BJ (cell line): ENCODE data around the gene GART. TPM values are rescaled to one million over a fixed set of nuclear protein-coding genes. Genes with fewer than 3 reads are reported as not detected.

ENCODE experiments used
- CTCF ChIA-PET: fragments of 350-600 bp; formaldehyde crosslinking; extraction: SDS; loops from one replicate; lab custom pipeline; 2021; ENCODE audit warnings: antibody characterized with exemption, inconsistent platforms; lab: Yijun Ruan, JAX
- POLR2A ChIA-PET: fragments of 300-600 bp; sonication (Branson Sonifier 250); formaldehyde crosslinking; extraction: SDS; loops from one replicate; lab custom pipeline; 2021; ENCODE audit warnings: antibody characterized with exemption; lab: Charles Lee
- DNase-seq: peaks from one replicate; pipeline ENCODE4 v3.0.0-alpha.2; 2011; ENCODE audit warnings: low read depth
- H3K27me3 ChIP-seq: 2 replicates; pipeline ENCODE4 v1.6.0; 2011; ENCODE audit warnings: low read length; ENCODE audit not compliant: control insufficient read depth, insufficient read depth
- H3K36me3 ChIP-seq: 2 replicates; pipeline ENCODE4 v1.5.1; 2011; ENCODE audit warnings: low read length; ENCODE audit not compliant: control insufficient read depth, insufficient read depth
- H3K4me3 ChIP-seq: 2 replicates; pipeline ENCODE4 v1.5.1; 2011; ENCODE audit warnings: low read depth, mild to moderate bottlenecking, control low read depth, low read length
- polyA plus RNA-seq: library from polyadenylated mRNA; depleted of rRNA; stranded (reverse); fragments of >200 nt; gene quantifications from 2 replicates; pipeline ENCODE4 v1.2.3, GENCODE V29; 2011
- TF ChIP-seq, protein P1 (sequence below): IDR thresholded peaks from 2 replicates; pipeline ENCODE4 v1.5.1; 2011; ENCODE audit warnings: low read depth, mild to moderate bottlenecking, control low read depth, inconsistent platforms, low read length, moderate library complexity; ENCODE audit not compliant: insufficient read depth

Gene GART
- polyA plus RNA-seq, 1 experiment: 14.8 TPM

DNA sequence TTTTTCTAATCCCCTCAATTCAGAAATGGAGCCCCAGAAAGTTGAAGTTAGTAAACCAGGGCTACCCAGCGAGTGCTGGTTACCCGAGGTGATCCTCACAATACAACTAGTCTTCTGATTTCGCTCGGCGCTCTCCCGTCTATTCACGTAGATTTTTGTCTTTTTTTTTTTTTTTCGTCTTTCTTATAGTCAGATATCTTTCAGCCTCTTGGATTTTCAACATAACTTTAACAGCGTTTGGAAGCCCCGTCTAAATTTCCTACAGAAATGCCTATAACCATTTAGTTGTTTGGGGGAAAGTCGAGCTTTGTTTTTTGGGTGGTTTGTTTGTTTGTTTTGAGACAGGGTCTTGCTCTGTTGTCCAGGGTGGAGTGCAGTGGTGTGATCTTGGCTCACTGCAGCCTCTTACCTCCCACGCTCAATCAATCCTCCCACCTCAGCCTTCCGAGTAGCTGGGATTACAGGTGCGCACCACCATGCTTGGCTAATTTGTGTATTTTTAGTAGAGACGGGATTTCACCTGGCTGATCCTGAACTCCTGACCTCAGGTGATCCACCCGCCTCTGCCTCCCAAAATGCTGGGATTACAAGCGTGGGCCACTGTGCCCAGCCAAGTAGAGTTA lies 61.3 kb downstream of the GART start:
- POLR2A ChIA-PET: interaction anchor here (0.5 to 1.4 kb wide), 2 partner anchors 11 to 23 kb away, joined by 7 to 8 read pairs; partner anchors contain the start of gene DNAJC28
- CTCF ChIA-PET: interaction anchor here (0.6 to 1.0 kb wide), 2 partner anchors 35 to 119 kb away, joined by 3 to 4 read pairs; no protein-coding TSS in a partner anchor
- DNase-seq: no peak
- H3K36me3 ChIP-seq: no peaks in the 10 kb centered on the region
- H3K4me3 ChIP-seq: peak overlapping the region; percentile 72
- no peaks in the 10 kb centered on the region for H3K27me3 ChIP-seq
- TF ChIP-seq, protein P1, sequence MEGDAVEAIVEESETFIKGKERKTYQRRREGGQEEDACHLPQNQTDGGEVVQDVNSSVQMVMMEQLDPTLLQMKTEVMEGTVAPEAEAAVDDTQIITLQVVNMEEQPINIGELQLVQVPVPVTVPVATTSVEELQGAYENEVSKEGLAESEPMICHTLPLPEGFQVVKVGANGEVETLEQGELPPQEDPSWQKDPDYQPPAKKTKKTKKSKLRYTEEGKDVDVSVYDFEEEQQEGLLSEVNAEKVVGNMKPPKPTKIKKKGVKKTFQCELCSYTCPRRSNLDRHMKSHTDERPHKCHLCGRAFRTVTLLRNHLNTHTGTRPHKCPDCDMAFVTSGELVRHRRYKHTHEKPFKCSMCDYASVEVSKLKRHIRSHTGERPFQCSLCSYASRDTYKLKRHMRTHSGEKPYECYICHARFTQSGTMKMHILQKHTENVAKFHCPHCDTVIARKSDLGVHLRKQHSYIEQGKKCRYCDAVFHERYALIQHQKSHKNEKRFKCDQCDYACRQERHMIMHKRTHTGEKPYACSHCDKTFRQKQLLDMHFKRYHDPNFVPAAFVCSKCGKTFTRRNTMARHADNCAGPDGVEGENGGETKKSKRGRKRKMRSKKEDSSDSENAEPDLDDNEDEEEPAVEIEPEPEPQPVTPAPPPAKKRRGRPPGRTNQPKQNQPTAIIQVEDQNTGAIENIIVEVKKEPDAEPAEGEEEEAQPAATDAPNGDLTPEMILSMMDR: no peak

DNA sequence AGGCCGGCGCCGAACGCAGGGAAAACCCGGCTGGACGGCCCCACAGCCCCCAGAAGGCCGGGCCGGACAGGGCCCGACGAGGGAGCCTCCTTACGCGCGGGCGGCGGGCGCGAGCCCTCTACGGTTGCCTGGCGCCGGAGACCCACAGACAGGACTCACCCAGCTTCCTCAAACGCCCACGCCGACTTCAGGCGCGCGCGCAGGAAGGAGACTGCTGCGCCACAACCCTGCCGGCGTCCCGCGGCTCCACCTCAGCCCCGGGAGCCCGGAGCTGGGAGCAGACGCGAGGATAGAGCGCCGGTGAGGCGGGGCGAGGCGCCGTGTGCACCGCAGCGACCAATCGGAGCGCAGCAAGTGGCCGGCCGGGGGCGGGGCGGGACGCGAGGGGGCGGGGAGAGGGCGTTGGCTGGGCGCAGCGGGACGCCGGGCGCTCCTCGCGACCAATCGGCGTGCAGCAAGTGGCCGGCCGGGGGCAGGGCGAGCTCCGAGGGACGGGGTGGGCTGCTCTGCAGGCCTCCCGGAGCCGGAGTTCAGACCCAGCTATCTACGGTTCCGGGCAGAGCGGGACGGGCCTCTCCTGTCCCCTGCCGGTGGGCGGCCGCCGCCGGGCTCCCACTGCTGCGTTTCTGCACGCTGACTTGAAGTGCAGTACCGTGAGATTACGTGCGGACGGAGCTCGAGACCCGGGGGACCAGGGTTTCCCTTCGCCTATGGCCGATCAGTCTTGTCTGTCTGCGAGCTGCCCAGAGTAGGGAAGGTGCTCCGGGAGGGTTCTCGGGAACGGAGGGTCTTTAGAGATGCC lies 62.0 kb downstream of the GART start, which contains the start of gene TMEM50B:
Gene TMEM50B, minus strand, starts transcription at position 296 of the 802 bp plus-strand sequence. CDS start 11,089 bp downstream, outside the sequence.
- CTCF ChIA-PET: interaction anchor here (0.6 to 1.0 kb wide), 2 partner anchors 9 to 119 kb away, joined by 4 to 5 read pairs; no protein-coding TSS in a partner anchor
- DNase-seq: peak; percentile 83
- Histone ChIP-seq H3K27me3 (no peaks in the 10 kb centered on the region), H3K36me3 (no peaks in the 10 kb centered on the region), H3K4me3 (peak within 1 kb of the TSS; percentile 87)
- POLR2A ChIA-PET: interaction anchor here (0.5 to 1.4 kb wide), 3 partner anchors 11 to 155 kb away, joined by 4 to 8 read pairs (median 7); partner anchors contain the start of genes DNAJC28 and IFNAR1
- TF ChIP-seq, protein P1: peak; percentile 66

DNA sequence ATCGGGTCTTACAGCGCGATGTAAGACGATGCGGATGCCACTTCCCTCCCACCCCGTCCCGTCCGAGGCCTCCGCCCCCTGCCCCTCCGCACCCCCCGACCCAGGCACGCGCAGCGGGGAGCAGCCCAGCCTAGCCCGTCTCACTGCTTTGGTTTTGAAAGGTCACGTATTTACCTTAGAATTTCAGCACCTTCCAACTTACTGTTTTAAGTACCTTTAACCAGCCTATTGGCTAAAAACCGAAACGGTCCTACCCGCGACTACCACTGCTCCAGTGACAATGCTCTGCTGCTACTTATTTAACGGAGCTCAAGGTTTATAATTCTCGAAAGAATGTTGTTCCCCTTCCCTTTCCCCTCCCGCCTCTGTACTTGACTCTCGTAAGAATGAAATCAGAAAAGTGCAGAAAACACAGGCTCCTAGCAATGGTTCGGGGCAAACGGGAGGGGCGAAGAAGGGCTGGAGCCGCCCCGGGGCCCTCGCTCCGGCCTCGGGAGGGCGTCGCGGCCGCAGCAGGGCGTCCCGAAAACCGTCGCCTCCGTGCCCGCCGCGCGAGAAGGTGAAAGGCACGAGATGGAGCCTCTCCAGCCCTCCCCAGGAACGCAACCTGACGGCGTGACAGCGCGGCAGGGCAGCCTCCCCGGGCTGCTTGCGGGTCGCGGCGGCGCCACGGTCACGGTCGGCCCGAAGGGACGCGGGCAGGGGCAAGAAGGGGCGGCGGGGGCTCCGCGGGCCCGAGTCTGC lies 62.8 kb downstream of the GART start:
- no peak for DNase-seq
- TF ChIP-seq, protein P1: peak; percentile 24; the same call in 1 of the 2 replicates
- Histone ChIP-seq H3K4me3 (peak overlapping the region; percentile 87), H3K27me3 (no peaks in the 10 kb centered on the region), H3K36me3 (no peaks in the 10 kb centered on the region)
- POLR2A ChIA-PET: interaction anchor here (1.0 to 1.4 kb wide), 2 partner anchors 12 to 154 kb away, joined by 4 to 7 read pairs; partner anchors contain the start of genes DNAJC28 and IFNAR1
- CTCF ChIA-PET: no interaction called here

DNA sequence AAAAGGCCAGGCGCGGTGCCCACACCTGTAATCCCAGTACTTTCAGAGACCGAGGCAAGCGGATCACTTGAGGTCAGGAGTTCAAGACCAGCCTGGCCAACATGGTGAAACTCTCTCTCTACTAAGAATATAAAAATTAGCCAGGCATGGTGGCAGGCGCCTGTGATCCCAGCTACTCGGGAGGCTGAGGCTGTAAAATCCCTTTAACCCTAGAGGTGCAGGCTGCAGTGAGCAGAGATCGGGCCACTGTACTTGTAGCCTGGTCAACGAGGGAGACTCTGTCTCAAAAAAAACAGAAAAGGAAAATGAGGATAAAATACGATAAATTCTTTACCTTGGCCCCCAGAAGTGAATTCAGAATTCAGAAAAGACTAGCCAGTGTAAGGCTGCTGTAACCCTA lies 63.7 kb downstream of the GART start:
- DNase-seq: no peak
- Histone ChIP-seq H3K4me3 (peak overlapping the region; percentile 87), H3K36me3 (no peaks in the 10 kb centered on the region), H3K27me3 (no peaks in the 10 kb centered on the region)
- TF ChIP-seq, protein P1: no peak
- CTCF ChIA-PET: no interaction called here
- POLR2A ChIA-PET: no interaction called here
